CD4-positive, alpha-beta memory T cell (primary cell): ENCODE results near the gene MDGA2. TPM values are rescaled to one million over a fixed set of nuclear protein-coding genes. Genes with fewer than 3 reads are reported as not detected.
"Not testable (repeated sequence)": the region's sequence is repeated elsewhere in the genome, so short reads cannot be mapped to it uniquely, and the experiment has no call there.

Source experiments
- CTCF ChIA-PET: fragments of 350-600 bp; sonication (Branson Sonifier 250); formaldehyde crosslinking; loops from one replicate; lab custom pipeline; 2021; ENCODE audit warnings: inconsistent platforms; ENCODE audit not compliant: partially characterized antibody; lab: Charles Lee
- POLR2A ChIA-PET: fragments of 350-600 bp; sonication (Branson Sonifier 250); formaldehyde crosslinking; loops from one replicate; lab custom pipeline; 2021; ENCODE audit not compliant: partially characterized antibody; lab: Charles Lee
- DNase-seq, 5 donors: peaks; one replicate each; pipeline versions ENCODE4 v3.0.0 to v3.0.0-alpha.2; 2020 to 2022; ENCODE audit warnings: mixed read lengths in 1 of 5
- H3K27ac ChIP-seq: one replicate; pipeline ENCODE4 v1.7.0; 2013; ENCODE audit warnings: low read depth, low read length
- H3K27me3 ChIP-seq: 2 replicates; pipeline ENCODE4 v1.7.0; 2013; ENCODE audit warnings: mild to moderate bottlenecking, low read length, moderate library complexity; ENCODE audit not compliant: insufficient read depth
- H3K36me3 ChIP-seq: 2 replicates; pipeline ENCODE4 v1.7.0; 2013; ENCODE audit warnings: mild to moderate bottlenecking, low read length, moderate library complexity; ENCODE audit not compliant: insufficient read depth
- H3K4me1 ChIP-seq: 2 replicates; pipeline ENCODE4 v1.7.0; 2013; ENCODE audit warnings: mild to moderate bottlenecking, low read length, moderate library complexity; ENCODE audit not compliant: insufficient read depth
- H3K4me3 ChIP-seq, 2 donors: one replicate each; pipeline ENCODE4 v1.7.0; 2013; ENCODE audit warnings: low read length in 2 of 2, mild to moderate bottlenecking in 1 of 2
- H3K9me3 ChIP-seq, 2 donors: one replicate each; pipeline ENCODE4 v1.7.0; 2013; ENCODE audit warnings: low read length in 2 of 2, control low read depth in 1 of 2; ENCODE audit not compliant: control insufficient read depth in 1 of 2
- H3K27ac Mint-ChIP-seq, 7 donors: one replicate each; pipeline ENCODE4 v1.8.0; 2020 to 2021; ENCODE audit warnings: mixed read lengths in 7 of 7, mild to moderate bottlenecking in 6 of 7, inconsistent platforms in 3 of 7, moderate library complexity in 3 of 7
- H3K27me3 Mint-ChIP-seq, 2 donors: one replicate each; pipeline ENCODE4 v1.8.0; 2020 to 2021; ENCODE audit warnings: mixed read lengths in 2 of 2
- H3K36me3 Mint-ChIP-seq, 2 donors: one replicate each; pipeline ENCODE4 v1.8.0; 2020 to 2021; ENCODE audit warnings: mixed read lengths in 2 of 2, inconsistent platforms in 1 of 2, mild to moderate bottlenecking in 1 of 2
- H3K4me1 Mint-ChIP-seq, 4 donors: one replicate each; pipeline ENCODE4 v1.8.0; 2020 to 2021; ENCODE audit warnings: mixed read lengths in 4 of 4, mild to moderate bottlenecking in 1 of 4
- H3K4me3 Mint-ChIP-seq, 8 donors: one replicate each; pipeline ENCODE4 v1.8.0; 2020 to 2021; ENCODE audit warnings: mixed read lengths in 8 of 8, mild to moderate bottlenecking in 7 of 8, moderate library complexity in 6 of 8, inconsistent platforms in 3 of 8
- H3K9me3 Mint-ChIP-seq, 8 donors: one replicate each; pipeline ENCODE4 v1.8.0; 2020 to 2021; ENCODE audit warnings: mixed read lengths in 8 of 8, mild to moderate bottlenecking in 5 of 8, inconsistent platforms in 3 of 8, moderate library complexity in 1 of 8
- intact Hi-C: fragments of 100-400 bp; cut with micrococcal nuclease; formaldehyde crosslinking; loops from one replicate; pipeline ENCODE4 v1.15.1; 2023
- polyA plus RNA-seq, 2 donors: library from polyadenylated mRNA; unstranded; fragments of 300-500 nt; fragmentation: Illumina TruSeq; gene quantifications; one replicate each; pipeline ENCODE4 v1.2.3, GENCODE V29; 2021
- total RNA-seq, 2 experiments: library from RNA; stranded (reverse); gene quantifications; one replicate each; pipeline ENCODE4 v1.2.3, GENCODE V29; 2021

The MDGA2 gene
- total and polyA plus RNA-seq, 4 experiments from 2014 or later: not detected

DNA sequence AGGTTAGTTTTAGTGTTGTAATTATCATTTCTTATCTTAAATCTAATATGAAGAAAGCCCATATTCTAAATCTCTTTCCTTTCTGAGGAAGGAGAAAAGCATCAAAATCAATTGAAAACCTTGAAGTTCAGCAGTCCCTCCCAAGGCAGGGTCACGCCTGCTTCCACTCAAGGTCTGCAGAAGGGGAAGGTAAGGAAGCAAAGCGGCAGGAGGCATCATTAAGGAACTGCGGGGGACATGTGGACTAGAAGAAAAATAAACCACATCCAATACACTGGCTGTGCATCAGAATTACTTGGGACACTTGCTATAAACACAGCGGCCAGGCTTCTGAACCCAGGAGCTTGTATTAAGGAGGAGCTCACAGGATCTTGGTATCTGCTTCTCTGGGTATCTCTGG is 759.9 kb downstream of the MDGA2 start:
- H3K27ac Mint-ChIP-seq, intact Hi-C loops, CTCF ChIA-PET, DNase-seq, H3K9me3 ChIP-seq, H3K4me1 ChIP-seq, H3K36me3 Mint-ChIP-seq, H3K36me3 ChIP-seq, POLR2A ChIA-PET, H3K4me1 Mint-ChIP-seq, H3K4me3 Mint-ChIP-seq, H3K27me3 ChIP-seq, H3K4me3 ChIP-seq, H3K27ac ChIP-seq, H3K27me3 Mint-ChIP-seq: not testable (repeated sequence)
- peaks cover 2 to 23% (median 6%) of the 10 kb centered on the region in 8 donors for H3K9me3 Mint-ChIP-seq

- Histone ChIP-seq H3K9me3 (no peaks in the 10 kb centered on the region), H3K4me1 (no peaks in the 10 kb centered on the region), H3K36me3 (no peaks in the 10 kb centered on the region), H3K4me3 (no peak overlapping the region), H3K27ac (no peak overlapping the region), H3K27me3 (no peaks in the 10 kb centered on the region)
- Mint-ChIP-seq H3K27ac (no peak overlapping the region), H3K27me3 (no peaks in the 10 kb centered on the region), H3K4me1 (no peaks in the 10 kb centered on the region), H3K4me3 (no peak overlapping the region), H3K36me3 (no peaks in the 10 kb centered on the region), H3K9me3 (peaks cover 0 to 15% (median 0%) of the 10 kb centered on the region in 8 donors)
- DNase-seq: no peak
- ChIA-PET POLR2A (no interaction called here), CTCF (no interaction called here)
- intact Hi-C loops: no loop called here
These were observed 772.6 kb downstream of the MDGA2 start for GRCh38 chr14:46902837-46903236.

GRCh38 chr14:46894476-46894875 is 780.9 kb downstream of the MDGA2 start:
- ChIA-PET POLR2A (no interaction called here), CTCF (no interaction called here)
- Histone ChIP-seq H3K4me1 (no peaks in the 10 kb centered on the region), H3K9me3 (no peaks in the 10 kb centered on the region), H3K27ac (no peak overlapping the region), H3K4me3 (no peak overlapping the region), H3K36me3 (no peaks in the 10 kb centered on the region), H3K27me3 (no peaks in the 10 kb centered on the region)
- no peaks in the 10 kb centered on the region for H3K27me3 Mint-ChIP-seq
- H3K9me3 Mint-ChIP-seq: peaks cover 0 to 15% (median 2%) of the 10 kb centered on the region in 8 donors
- no peak overlapping the region for H3K4me3 Mint-ChIP-seq
- no peaks in the 10 kb centered on the region for H3K36me3 Mint-ChIP-seq
- intact Hi-C loops: no loop called here
- no peak overlapping the region for H3K27ac Mint-ChIP-seq
- no peak for DNase-seq
- H3K4me1 Mint-ChIP-seq: no peaks in the 10 kb centered on the region

DNA sequence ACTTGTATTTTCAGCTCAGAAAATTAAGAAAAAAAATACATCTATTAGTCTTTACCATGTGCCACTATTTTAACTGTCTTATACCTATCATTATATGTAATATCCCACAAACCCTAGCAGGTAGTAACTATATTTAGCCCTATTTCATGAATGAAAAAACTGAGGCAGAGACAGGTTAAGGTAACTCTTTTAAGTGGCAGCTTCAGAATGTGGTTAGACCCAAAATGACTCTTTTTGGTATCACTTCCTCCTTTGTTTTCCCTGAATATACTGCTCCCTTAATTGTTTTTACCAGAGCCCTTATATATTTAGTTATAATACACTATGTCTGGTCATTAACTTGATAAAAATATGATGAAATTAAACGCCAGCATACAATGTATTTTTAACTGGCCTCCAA is 788.3 kb downstream of the MDGA2 start:
- no peaks in the 10 kb centered on the region for H3K27me3 ChIP-seq
- intact Hi-C loops: no loop called here
- no peaks in the 10 kb centered on the region for H3K36me3 ChIP-seq
- ChIA-PET POLR2A (no interaction called here), CTCF (no interaction called here)
- no peaks in the 10 kb centered on the region for H3K9me3 ChIP-seq
- Mint-ChIP-seq H3K36me3 (no peaks in the 10 kb centered on the region), H3K9me3 (peaks cover 0 to 9% (median 2%) of the 10 kb centered on the region in 8 donors), H3K4me1 (no peaks in the 10 kb centered on the region), H3K4me3 (no peak overlapping the region), H3K27ac (no peak overlapping the region), H3K27me3 (no peaks in the 10 kb centered on the region)
- no peak overlapping the region for H3K4me3 ChIP-seq
- no peak overlapping the region for H3K27ac ChIP-seq
- H3K4me1 ChIP-seq: no peaks in the 10 kb centered on the region
- DNase-seq: no peak

GRCh38 chr14:46885566-46885965 is 789.8 kb downstream of the MDGA2 start:
- Histone ChIP-seq H3K4me3 (no peak overlapping the region), H3K27me3 (no peaks in the 10 kb centered on the region), H3K9me3 (no peaks in the 10 kb centered on the region), H3K27ac (no peak overlapping the region), H3K36me3 (no peaks in the 10 kb centered on the region), H3K4me1 (no peaks in the 10 kb centered on the region)
- Mint-ChIP-seq H3K9me3 (peaks cover 0 to 9% (median 3%) of the 10 kb centered on the region in 8 donors), H3K27ac (no peak overlapping the region), H3K36me3 (no peaks in the 10 kb centered on the region), H3K27me3 (no peaks in the 10 kb centered on the region), H3K4me3 (no peak overlapping the region), H3K4me1 (no peaks in the 10 kb centered on the region)
- POLR2A ChIA-PET: no interaction called here
- DNase-seq: no peak
- intact Hi-C loops: no loop called here
- CTCF ChIA-PET: no interaction called here

GRCh38 chr14:46861753-46862152 is 813.7 kb downstream of the MDGA2 start:
- no peaks in the 10 kb centered on the region for H3K4me1 ChIP-seq
- Mint-ChIP-seq H3K4me1 (no peaks in the 10 kb centered on the region), H3K27ac (no peak overlapping the region), H3K27me3 (no peaks in the 10 kb centered on the region), H3K4me3 (no peak overlapping the region), H3K9me3 (peaks cover 0 to 19% (median 9%) of the 10 kb centered on the region in 8 donors), H3K36me3 (no peaks in the 10 kb centered on the region)
- H3K36me3 ChIP-seq: no peaks in the 10 kb centered on the region
- no peaks in the 10 kb centered on the region for H3K9me3 ChIP-seq
- H3K27me3 ChIP-seq: no peaks in the 10 kb centered on the region
- ChIA-PET CTCF (no interaction called here), POLR2A (no interaction called here)
- DNase-seq: no peak
- no peak overlapping the region for H3K27ac ChIP-seq
- intact Hi-C loops: no loop called here
- no peak overlapping the region for H3K4me3 ChIP-seq

DNA sequence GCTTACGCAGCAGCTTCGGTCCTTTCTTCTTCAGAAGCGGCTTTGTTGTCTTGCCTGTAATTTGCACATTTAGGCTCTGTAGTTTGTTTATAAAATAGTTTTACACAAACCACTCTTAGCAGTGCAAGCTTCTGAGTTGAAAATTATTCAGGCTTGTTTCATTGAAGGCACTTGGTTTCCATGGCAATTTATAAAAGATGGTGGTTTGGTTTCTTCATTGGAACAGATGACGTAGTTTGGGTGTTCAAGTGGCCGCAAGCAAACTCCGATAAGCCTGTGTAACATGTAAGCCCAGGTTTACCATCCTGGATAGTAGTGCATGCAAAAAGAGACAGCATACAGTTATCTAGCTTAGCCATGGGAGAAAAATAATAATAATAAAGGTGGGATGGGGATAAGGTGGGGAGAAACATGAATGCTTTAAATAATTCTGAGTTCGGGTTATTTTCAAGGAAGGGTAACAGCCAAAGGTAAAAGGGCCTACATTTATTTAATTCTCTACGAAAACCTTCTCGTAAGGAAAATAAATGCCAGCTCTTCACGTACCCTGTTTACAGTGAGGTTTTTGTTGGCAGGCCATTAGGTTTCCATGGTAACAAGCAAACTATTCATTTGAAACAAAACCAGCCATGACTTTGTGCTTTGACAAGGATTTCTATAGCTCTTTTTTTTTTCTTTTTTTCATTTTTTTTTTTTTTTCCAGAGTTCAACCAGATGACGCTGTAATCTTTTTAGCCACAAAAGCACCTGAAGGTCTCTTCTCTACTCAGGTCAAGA is 834.3 kb downstream of the MDGA2 start:
- no peaks in the 10 kb centered on the region for H3K4me1 ChIP-seq
- H3K27ac ChIP-seq: no peak overlapping the region
- no peaks in the 10 kb centered on the region for H3K36me3 ChIP-seq
- H3K27me3 ChIP-seq: no peaks in the 10 kb centered on the region
- no peaks in the 10 kb centered on the region for H3K36me3 Mint-ChIP-seq
- H3K4me3 Mint-ChIP-seq: no peak overlapping the region
- peaks cover 0 to 11% (median 4%) of the 10 kb centered on the region in 8 donors for H3K9me3 Mint-ChIP-seq
- intact Hi-C loops: no loop called here
- CTCF ChIA-PET: no interaction called here
- POLR2A ChIA-PET: no interaction called here
- no peaks in the 10 kb centered on the region for H3K9me3 ChIP-seq
- H3K27me3 Mint-ChIP-seq: no peaks in the 10 kb centered on the region
- no peak overlapping the region for H3K27ac Mint-ChIP-seq
- DNase-seq: no peak
- no peak overlapping the region for H3K4me3 ChIP-seq
- H3K4me1 Mint-ChIP-seq: no peaks in the 10 kb centered on the region
